Measurements from ENCODE around the gene SPATA31D1. TPM values are rescaled to one million over a fixed set of nuclear protein-coding genes. Genes with fewer than 3 reads are reported as not detected.
"Not testable (repeated sequence)": the region's sequence is repeated elsewhere in the genome, so short reads cannot be mapped to it uniquely, and the experiment has no call there.

SPATA31D1 gene
- total RNA-seq (not detected in 2 replicates), polyA plus RNA-seq (not detected in 2 replicates), polyA minus RNA-seq (not detected in 2 replicates), Bru-seq, nascent RNA (not detected), BruChase-seq, experiment 1, labeled RNA remaining after a 6-hour chase (not detected), BruChase-seq, experiment 2, labeled RNA remaining after a 2-hour chase (not detected)
- polyA plus RNA-seq (2011; cell fraction: cytosol; rRNA removed) = not detected in 2 replicates
- polyA plus RNA-seq (2011; cell fraction: nucleus; rRNA removed) = not detected in 2 replicates
- not detected in 2 replicates for polyA plus RNA-seq (2012)
- polyA minus RNA-seq (2011; cell fraction: cytosol; rRNA and poly(A)+ RNA removed) = not detected
- polyA minus RNA-seq (2011; cell fraction: nucleus; rRNA and poly(A)+ RNA removed) = not detected in 2 replicates
- long read RNA-seq = 0 reads

GRCh38 chr9:81988472-81988871 lies at the start of gene SPATA31D1:
Gene SPATA31D1, plus strand, starts transcription at chr9:81988772. Its CDS starts 47 bp downstream, at chr9:81988819.
- BruUV-seq (replicated peaks); H3K4me3 ChIP-seq (replicated peaks in 1 of 3; ENCODE audit: insufficient read depth in 1 of 3, low read depth in 1 of 3, low read length in 3 of 3); H4K20me1 ChIP-seq (replicated peaks; ENCODE audit: control insufficient read depth, extremely low read depth, insufficient read depth, low read length); H3K79me2 ChIP-seq (ENCODE audit: control insufficient read depth, insufficient read depth, low read length); H3K27me3 ChIP-seq (ENCODE audit: control insufficient read depth in 2 of 2, insufficient read depth in 2 of 2, low read length in 2 of 2); H3K9me1 ChIP-seq (replicated peaks; ENCODE audit: control insufficient read depth, extremely low read depth, insufficient read depth, low read length); H3K27ac ChIP-seq (ENCODE audit: insufficient read depth, low read depth, low read length); CTCF ChIA-PET; H3K9ac ChIP-seq (replicated peaks; ENCODE audit: extremely low read depth, insufficient read depth, low read length); H2AFZ ChIP-seq (ENCODE audit: low read depth, low read length); DNase-seq (ENCODE audit: low read depth, low spot score); H3K36me3 ChIP-seq (ENCODE audit: control insufficient read depth in 2 of 2, extremely low read depth in 1 of 2, insufficient read depth in 2 of 2, low read length in 2 of 2); H3K4me2 ChIP-seq (ENCODE audit: insufficient read depth, low read length); H3K9me3 ChIP-seq (replicated peaks; ENCODE audit: control insufficient read depth, insufficient read depth, low read length); H3K4me1 ChIP-seq (ENCODE audit: control insufficient read depth, extremely low read depth, insufficient read depth, low read length); POLR2A ChIA-PET; FAIRE-seq; dilution Hi-C loops (cut with MboI; ENCODE audit: extremely low pct_ligation_motif_present, low sequenced_read_pairs): not testable (repeated sequence)
- intact Hi-C loops (cut with micrococcal nuclease) = loop anchor here (10.0 kb wide), 1 partner anchor 104 kb away; no protein-coding TSS in a partner anchor

GRCh38 chr9:81943393-81943792 lies 45.2 kb upstream of the SPATA31D1 start, which contains the start of gene SPATA31D3:
Gene SPATA31D3, plus strand, starts transcription at chr9:81943500. Its CDS starts 86 bp downstream, at chr9:81943586.
- H2AFZ ChIP-seq (ENCODE audit: low read depth, low read length); H3K36me3 ChIP-seq (ENCODE audit: control insufficient read depth in 2 of 2, extremely low read depth in 1 of 2, insufficient read depth in 2 of 2, low read length in 2 of 2); H4K20me1 ChIP-seq (replicated peaks; ENCODE audit: control insufficient read depth, extremely low read depth, insufficient read depth, low read length); FAIRE-seq; dilution Hi-C loops (cut with MboI; ENCODE audit: extremely low pct_ligation_motif_present, low sequenced_read_pairs); H3K27me3 ChIP-seq (ENCODE audit: control insufficient read depth in 2 of 2, insufficient read depth in 2 of 2, low read length in 2 of 2); H3K79me2 ChIP-seq (ENCODE audit: control insufficient read depth, insufficient read depth, low read length); DNase-seq (ENCODE audit: low read depth, low spot score); H3K9me1 ChIP-seq (replicated peaks; ENCODE audit: control insufficient read depth, extremely low read depth, insufficient read depth, low read length); H3K4me1 ChIP-seq (ENCODE audit: control insufficient read depth, extremely low read depth, insufficient read depth, low read length); H3K9ac ChIP-seq (replicated peaks; ENCODE audit: extremely low read depth, insufficient read depth, low read length); intact Hi-C loops (cut with micrococcal nuclease); H3K4me3 ChIP-seq (replicated peaks in 1 of 3; ENCODE audit: insufficient read depth in 1 of 3, low read depth in 1 of 3, low read length in 3 of 3); H3K9me3 ChIP-seq (replicated peaks; ENCODE audit: control insufficient read depth, insufficient read depth, low read length); H3K27ac ChIP-seq (ENCODE audit: insufficient read depth, low read depth, low read length); H3K4me2 ChIP-seq (ENCODE audit: insufficient read depth, low read length); POLR2A ChIA-PET; CTCF ChIA-PET; BruUV-seq (replicated peaks): not testable (repeated sequence)

- H3K4me2 ChIP-seq (ENCODE audit: insufficient read depth, low read length); H3K36me3 ChIP-seq (ENCODE audit: control insufficient read depth in 2 of 2, extremely low read depth in 1 of 2, insufficient read depth in 2 of 2, low read length in 2 of 2); H3K9me1 ChIP-seq (replicated peaks; ENCODE audit: control insufficient read depth, extremely low read depth, insufficient read depth, low read length); H3K27me3 ChIP-seq (ENCODE audit: control insufficient read depth in 2 of 2, insufficient read depth in 2 of 2, low read length in 2 of 2); DNase-seq (ENCODE audit: low read depth, low spot score); H3K4me3 ChIP-seq (replicated peaks in 1 of 3; ENCODE audit: insufficient read depth in 1 of 3, low read depth in 1 of 3, low read length in 3 of 3); intact Hi-C loops (cut with micrococcal nuclease); H3K9ac ChIP-seq (replicated peaks; ENCODE audit: extremely low read depth, insufficient read depth, low read length); CTCF ChIA-PET; POLR2A ChIA-PET; H3K79me2 ChIP-seq (ENCODE audit: control insufficient read depth, insufficient read depth, low read length); FAIRE-seq; dilution Hi-C loops (cut with MboI; ENCODE audit: extremely low pct_ligation_motif_present, low sequenced_read_pairs); BruUV-seq (replicated peaks); H3K9me3 ChIP-seq (replicated peaks; ENCODE audit: control insufficient read depth, insufficient read depth, low read length); H2AFZ ChIP-seq (ENCODE audit: low read depth, low read length); H3K27ac ChIP-seq (ENCODE audit: insufficient read depth, low read depth, low read length); H4K20me1 ChIP-seq (replicated peaks; ENCODE audit: control insufficient read depth, extremely low read depth, insufficient read depth, low read length); H3K4me1 ChIP-seq (ENCODE audit: control insufficient read depth, extremely low read depth, insufficient read depth, low read length): not testable (repeated sequence)
Measured at GRCh38 chr9:81948650-81949049, 39.9 kb upstream of the SPATA31D1 start.

Data from endothelial cell of umbilical vein (primary cell).